H1 (cell line): ENCODE data around the gene RAB11B. TPM values are rescaled to one million over a fixed set of nuclear protein-coding genes. Genes with fewer than 3 reads are reported as not detected.

Experiments
- CTCF ChIA-PET: fragments of 300-600 bp; sonication (Branson Sonifier 250); formaldehyde crosslinking; loops from one replicate; lab custom pipeline; 2021; ENCODE audit not compliant: partially characterized antibody; lab: Charles Lee
- POLR2A ChIA-PET: fragments of 300-600 bp; sonication (Branson Sonifier 250); formaldehyde crosslinking; loops from one replicate; lab custom pipeline; 2021; ENCODE audit warnings: inconsistent platforms; ENCODE audit not compliant: partially characterized antibody; lab: Charles Lee
- DNase-seq, 2 experiments: peaks; one replicate each; pipeline versions ENCODE4 v3.0.0 to v3.0.0-alpha.2; 2010 to 2022; ENCODE audit warnings: low spot score in 2 of 2, low read depth in 1 of 2, mixed read lengths in 1 of 2
- FAIRE-seq: peaks from 2 replicates; lab custom pipeline; 2011; peaks lifted over from hg19 to GRCh38; lab: Jason Lieb, UNC
- H2AFZ ChIP-seq: 2 replicates; pipeline ENCODE4 v1.8.1; 2012; ENCODE audit warnings: low read length, inconsistent platforms
- H2AK5ac ChIP-seq: 2 replicates; pipeline ENCODE4 v1.6.1; 2013; ENCODE audit warnings: low read depth, low read length
- H2BK120ac ChIP-seq: replicated peaks from 2 replicates; pipeline ENCODE3; 2013; ENCODE audit warnings: low read depth, low read length, inconsistent platforms
- H2BK12ac ChIP-seq: 2 replicates; pipeline ENCODE4 v1.6.1; 2013; ENCODE audit warnings: low read depth, low read length
- H2BK15ac ChIP-seq: 2 replicates; pipeline ENCODE4 v1.6.1; 2013; ENCODE audit warnings: low read length
- H2BK20ac ChIP-seq: 2 replicates; pipeline ENCODE4 v1.6.1; 2013; ENCODE audit warnings: low read length
- H2BK5ac ChIP-seq: 2 replicates; pipeline ENCODE4 v1.6.1; 2013; ENCODE audit warnings: low read depth, low read length
- H3K14ac ChIP-seq: 2 replicates; pipeline ENCODE4 v1.6.1; 2013; ENCODE audit warnings: inconsistent platforms; ENCODE audit not compliant: insufficient read length
- H3K18ac ChIP-seq: 2 replicates; pipeline ENCODE4 v1.6.1; 2013; ENCODE audit warnings: low read length; ENCODE audit errors: extremely low read depth
- H3K23ac ChIP-seq: 2 replicates; pipeline ENCODE4 v1.6.1; 2013; ENCODE audit warnings: inconsistent platforms; ENCODE audit not compliant: insufficient read length
- H3K23me2 ChIP-seq: 2 replicates; pipeline ENCODE4 v1.6.1; 2013; ENCODE audit warnings: low read depth, low read length
- H3K27ac ChIP-seq: 2 replicates; pipeline ENCODE4 v1.6.1; 2011; ENCODE audit warnings: low read depth, low read length, inconsistent platforms
- H3K27me3 ChIP-seq, 4 experiments: replicated peaks in 1 of 4; 1 replicate in 1 of 4; 2 replicates in 3 of 4; pipeline versions ENCODE4 v1.6.1 to v1.8.1; 2011 to 2013; ENCODE audit warnings: low read length in 3 of 4, mild to moderate bottlenecking in 3 of 4, inconsistent platforms in 2 of 4, mixed read lengths in 2 of 4, moderate library complexity in 1 of 4; ENCODE audit not compliant: control insufficient read depth in 3 of 4, insufficient read depth in 3 of 4; ENCODE audit errors: extremely low read depth in 1 of 4
- H3K36me3 ChIP-seq, 4 experiments: 2 replicates each; pipeline versions ENCODE4 v1.6.1 to v1.8.1; 2011 to 2013; ENCODE audit warnings: mild to moderate bottlenecking in 4 of 4, low read length in 3 of 4, moderate library complexity in 2 of 4, control low read depth in 1 of 4, inconsistent platforms in 1 of 4; ENCODE audit not compliant: insufficient read depth in 4 of 4, control insufficient read depth in 2 of 4
- H3K4ac ChIP-seq: replicated peaks from 2 replicates; pipeline ENCODE3; 2013; ENCODE audit warnings: low read length, low read depth, mixed read lengths, inconsistent platforms; ENCODE audit not compliant: insufficient read length
- H3K4me1 ChIP-seq, 4 experiments: replicated peaks in 1 of 4; 1 replicate in 1 of 4; 2 replicates in 3 of 4; pipeline versions ENCODE4 v1.6.1 to v1.8.1; 2011 to 2013; ENCODE audit warnings: low read length in 3 of 4, inconsistent platforms in 2 of 4, mixed read lengths in 1 of 4; ENCODE audit not compliant: insufficient read depth in 4 of 4, control insufficient read depth in 3 of 4
- H3K4me2 ChIP-seq, 2 experiments: 2 replicates each; pipeline versions ENCODE4 v1.6.1 to v1.8.1; 2011 to 2013; ENCODE audit warnings: low read depth in 2 of 2, low read length in 2 of 2, control low read depth in 1 of 2, inconsistent platforms in 1 of 2, mild to moderate bottlenecking in 1 of 2; ENCODE audit not compliant: insufficient read depth in 1 of 2
- H3K4me3 ChIP-seq, 4 experiments: fragments of 200-600, 300-600 bp in 1 of 4; sonication (generic), shearing (Covaris generic), sonication (Bioruptor Twin) in 1 of 4; 2 replicates each; pipeline versions ENCODE4 v1.5.1 to v1.8.1; 2011 to 2016; ENCODE audit warnings: low read length in 4 of 4, low read depth in 3 of 4, control low read depth in 2 of 4, inconsistent platforms in 2 of 4, mild to moderate bottlenecking in 2 of 4, mixed read lengths in 1 of 4, moderate library complexity in 1 of 4; ENCODE audit not compliant: insufficient read depth in 2 of 4; ENCODE audit errors: extremely low read depth in 1 of 4
- H3K56ac ChIP-seq: replicated peaks from 2 replicates; pipeline ENCODE3; 2013; ENCODE audit warnings: low read depth, mild to moderate bottlenecking, mixed read lengths, low read length, inconsistent platforms; ENCODE audit not compliant: insufficient read length
- H3K79me1 ChIP-seq: 2 replicates; pipeline ENCODE4 v1.6.1; 2013; ENCODE audit warnings: low read depth, low read length, control low read depth
- H3K79me2 ChIP-seq, 2 experiments: 2 replicates each; pipeline versions ENCODE4 v1.6.1 to v1.8.1; 2012 to 2013; ENCODE audit warnings: low read length in 2 of 2, mild to moderate bottlenecking in 2 of 2, inconsistent platforms in 1 of 2; ENCODE audit not compliant: insufficient read depth in 2 of 2, control insufficient read depth in 1 of 2
- H3K9ac ChIP-seq, 4 experiments: replicated peaks in 1 of 4; 1 replicate in 1 of 4; 2 replicates in 3 of 4; pipeline versions ENCODE4 v1.6.1 to v1.8.1; 2011 to 2013; ENCODE audit warnings: low read depth in 3 of 4, low read length in 3 of 4, control low read depth in 2 of 4, mild to moderate bottlenecking in 2 of 4, moderate library complexity in 2 of 4, inconsistent platforms in 1 of 4; ENCODE audit errors: extremely low read depth in 1 of 4
- H3K9me3 ChIP-seq, 2 experiments: 2 replicates each; pipeline versions ENCODE4 v1.6.1 to v1.8.1; 2012 to 2013; ENCODE audit warnings: mild to moderate bottlenecking in 2 of 2, moderate library complexity in 2 of 2, control low read depth in 1 of 2, inconsistent platforms in 1 of 2, low read depth in 1 of 2, low read length in 1 of 2, mixed read lengths in 1 of 2; ENCODE audit not compliant: insufficient read depth in 2 of 2
- H4K20me1 ChIP-seq, 2 experiments: replicated peaks in 1 of 2; 2 replicates each; pipeline versions ENCODE3 to v1.8.1; 2011 to 2013; ENCODE audit warnings: inconsistent platforms in 2 of 2, low read length in 2 of 2, mild to moderate bottlenecking in 1 of 2; ENCODE audit not compliant: insufficient read depth in 2 of 2, control insufficient read depth in 1 of 2
- H4K5ac ChIP-seq: 2 replicates; pipeline ENCODE4 v1.6.1; 2013; ENCODE audit warnings: low read length, low read depth, mixed read lengths, inconsistent platforms; ENCODE audit not compliant: insufficient read length
- H4K8ac ChIP-seq: 2 replicates; pipeline ENCODE4 v1.8.0; 2013; ENCODE audit warnings: mild to moderate bottlenecking, moderate library complexity, low read length, inconsistent platforms; ENCODE audit not compliant: insufficient read depth; ENCODE audit errors: extremely low read depth
- H4K91ac ChIP-seq: replicated peaks from 2 replicates; pipeline ENCODE3; 2013; ENCODE audit warnings: low read length, mixed read lengths, inconsistent platforms; ENCODE audit not compliant: insufficient read length
- RBBP5 ChIP-seq: IDR thresholded peaks from 2 replicates; pipeline ENCODE4 v1.7.1; 2012; ENCODE audit warnings: low read depth, mild to moderate bottlenecking, inconsistent platforms, low read length, moderate library complexity, borderline replicate concordance
- TCF12 ChIP-seq: IDR thresholded peaks from 2 replicates; pipeline ENCODE4 v1.6.1; 2011; ENCODE audit warnings: low read depth, mild to moderate bottlenecking, low read length
- whole genome bisulfite sequencing, 2 experiments: shearing (Covaris generic) in 1 of 2; methylation state at CpG; one replicate each; pipeline versions ENCODE4 v1.1.6 to v1.1.7; 2013 to 2015; ENCODE audit warnings: low lambda C conversion rate in 2 of 2, mixed read lengths in 2 of 2, inconsistent platforms in 1 of 2, low coverage in 1 of 2, missing lambda C conversion rate in 1 of 2; ENCODE audit not compliant: insufficient replicate concordance in 2 of 2, insufficient coverage in 1 of 2, insufficient read length in 1 of 2; ENCODE audit errors: extremely low coverage in 1 of 2, missing lambda C conversion rate in 1 of 2; 5-methylcytosine and 5-hydroxymethylcytosine counted together
- polyA plus RNA-seq, 7 experiments: library from polyadenylated mRNA; depleted of rRNA in 3 of 7; stranded (reverse) in 5 of 7; unstranded in 2 of 7; fragments of >200 nt in 5 of 7; fragments of 200-250 nt in 2 of 7; gene quantifications; 1 replicate in 5 of 7; 2 replicates in 1 of 7; 4 replicates in 1 of 7; pipeline versions ENCODE4 v1.2.1 to v1.2.3, GENCODE V29; 2011 to 2013; ENCODE audit warnings: missing spikeins in 2 of 7, mixed read lengths in 2 of 7
- total RNA-seq: library from RNA; stranded (reverse); fragmentation: NEBNext Ultra II Directional; extraction: Animal tissue kit (Norgen Biotek cat#: 25700); gene quantifications from 2 replicates; pipeline ENCODE4 v1.2.1, GENCODE V29; 2021

RAB11B gene
- total and polyA plus RNA-seq, 2 of the 8 experiments (the other 6 are each of a cell fraction or from before 2014, with no cell fraction given) = 50.2 to 85.8 TPM

GRCh38 chr19:8366961-8367326 is 23.2 kb upstream of the RAB11B start:
- H3K18ac ChIP-seq = peak overlapping the region; percentile 83
- no peak overlapping the region for H2BK20ac ChIP-seq
- H3K4me3 ChIP-seq = peak overlapping the region in 3 of 4 experiments; percentile 20 to 42 (median 26); a peak in 4 of 8 replicates
- FAIRE-seq (no peak), DNase-seq (no peak)
- no peaks in the 10 kb centered on the region; the same call in 1 of the 2 replicates for H3K79me1 ChIP-seq
- H3K4me2 ChIP-seq = peak overlapping the region; percentile 38 to 54; a peak in 2 of 4 replicates
- H3K56ac ChIP-seq = no peak overlapping the region
- no peak overlapping the region for H3K9ac ChIP-seq
- WGBS, 2 experiments = 82% methylated on average over 12 of the region's 13 CpGs; no CpG with 5 or more reads in 1 of the 2 experiments
- H2BK5ac ChIP-seq = peak overlapping the region; percentile 83; the same call in 1 of the 2 replicates
- H3K23me2 ChIP-seq = peaks cover 18% of the 10 kb centered on the region; the same call in 1 of the 2 replicates
- H4K20me1 ChIP-seq = no peaks in the 10 kb centered on the region
- no peak overlapping the region for H3K23ac ChIP-seq
- H3K9me3 ChIP-seq = no peaks in the 10 kb centered on the region
- H2AFZ ChIP-seq = no peak overlapping the region
- no peak overlapping the region for H2AK5ac ChIP-seq
- H3K4me1 ChIP-seq = peaks cover 0 to 15% (median 8%) of the 10 kb centered on the region in 4 experiments; a peak in 6 of 7 replicates
- ChIA-PET POLR2A (interaction anchor here (0.7 to 9.2 kb wide), 11 partner anchors 9 to 147 kb away, joined by 3 to 71 read pairs (median 4); partner anchors contain the start of genes HNRNPM, KANK3, RAB11B and ZNF414), CTCF (interaction anchor here (0.6 to 6.0 kb wide), 6 partner anchors 13 to 97 kb away, joined by 3 to 57 read pairs (median 4); no protein-coding TSS in a partner anchor)
- H2BK15ac ChIP-seq = peak overlapping the region; percentile 83; the same call in 1 of the 2 replicates
- H3K27ac ChIP-seq = no peak overlapping the region
- peak overlapping the region; percentile 91 for H3K4ac ChIP-seq
- no peak overlapping the region for H3K14ac ChIP-seq
- peaks cover 0 to 24% (median 17%) of the 10 kb centered on the region in 4 experiments; a peak in 6 of 7 replicates for H3K27me3 ChIP-seq
- H2BK120ac ChIP-seq = peak overlapping the region; percentile 18
- H3K36me3 ChIP-seq = no peaks in the 10 kb centered on the region
- H4K5ac ChIP-seq = no peak overlapping the region
- peak overlapping the region; percentile 53; the same call in 1 of the 2 replicates for H2BK12ac ChIP-seq
- TF ChIP-seq TCF12 (no peak), RBBP5 (0 out of 2 replicates have a peak, but pooled peaks have one; percentile 45)
- peak overlapping the region; percentile 73 for H4K8ac ChIP-seq
- peak overlapping the region; percentile 82 for H4K91ac ChIP-seq
- no peaks in the 10 kb centered on the region for H3K79me2 ChIP-seq
